Gastroesophageal sphincter (tissue), 3 donors: ENCODE results near the gene ARHGEF7.

Source experiments
- EP300 ChIP-seq: sonication (generic); formaldehyde crosslinking; IDR thresholded peaks from one replicate; pipeline ENCODE4 v1.6.1; 2017; ENCODE audit warnings: antibody characterized with exemption, mild to moderate bottlenecking
- POLR2A ChIP-seq, 2 donors: fragments of 450-650 bp; IDR thresholded peaks; one replicate each; pipeline ENCODE4 v1.6.1; 2017; ENCODE audit warnings: antibody characterized with exemption in 2 of 2, mild to moderate bottlenecking in 2 of 2, moderate library complexity in 1 of 2
- TF ChIP-seq, protein P1 (sequence below), 4 experiments: fragments of 200-600 bp in 2 of 4; fragments of 450-650 bp in 2 of 4; sonication (generic) in 1 of 4; IDR thresholded peaks; one replicate each; pipeline ENCODE4 v1.5.1; 2017 to 2019; ENCODE audit warnings: antibody characterized with exemption in 4 of 4, mild to moderate bottlenecking in 2 of 4, moderate library complexity in 2 of 4

GRCh38 chr13:111079375-111079774 lies 35.7 kb upstream of the ARHGEF7 start:
- TF ChIP-seq, protein P1, sequence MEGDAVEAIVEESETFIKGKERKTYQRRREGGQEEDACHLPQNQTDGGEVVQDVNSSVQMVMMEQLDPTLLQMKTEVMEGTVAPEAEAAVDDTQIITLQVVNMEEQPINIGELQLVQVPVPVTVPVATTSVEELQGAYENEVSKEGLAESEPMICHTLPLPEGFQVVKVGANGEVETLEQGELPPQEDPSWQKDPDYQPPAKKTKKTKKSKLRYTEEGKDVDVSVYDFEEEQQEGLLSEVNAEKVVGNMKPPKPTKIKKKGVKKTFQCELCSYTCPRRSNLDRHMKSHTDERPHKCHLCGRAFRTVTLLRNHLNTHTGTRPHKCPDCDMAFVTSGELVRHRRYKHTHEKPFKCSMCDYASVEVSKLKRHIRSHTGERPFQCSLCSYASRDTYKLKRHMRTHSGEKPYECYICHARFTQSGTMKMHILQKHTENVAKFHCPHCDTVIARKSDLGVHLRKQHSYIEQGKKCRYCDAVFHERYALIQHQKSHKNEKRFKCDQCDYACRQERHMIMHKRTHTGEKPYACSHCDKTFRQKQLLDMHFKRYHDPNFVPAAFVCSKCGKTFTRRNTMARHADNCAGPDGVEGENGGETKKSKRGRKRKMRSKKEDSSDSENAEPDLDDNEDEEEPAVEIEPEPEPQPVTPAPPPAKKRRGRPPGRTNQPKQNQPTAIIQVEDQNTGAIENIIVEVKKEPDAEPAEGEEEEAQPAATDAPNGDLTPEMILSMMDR (IDR thresholded peaks at IDR 0.05): no peak
- TF ChIP-seq POLR2A (IDR thresholded peaks at IDR 0.05) (no peak), EP300 (no peak)
